ENCODE data around the gene ZNF443. TPM values are rescaled to one million over a fixed set of nuclear protein-coding genes. Genes with fewer than 3 reads are reported as not detected.

Gene ZNF443
- total RNA-seq, 1 experiment from 2014 or later: 9.4 TPM

- no peak for DNase-seq
- no peak overlapping the region for H3K18ac ChIP-seq (ENCODE audit: insufficient read length, low read depth, low read length)
- H3K9me3 ChIP-seq (ENCODE audit: control insufficient read depth, low read depth, low read length): peaks cover 38% of the 10 kb centered on the region
- no peaks in the 10 kb centered on the region for H3K4me1 Mint-ChIP-seq
- H3K56ac ChIP-seq (ENCODE audit: insufficient read length, low read depth, low read length): no peak overlapping the region
- no peak overlapping the region for H3T11ph ChIP-seq (ENCODE audit: low read length)
- no peak overlapping the region for H2BK20ac ChIP-seq (ENCODE audit: low read depth, low read length, poor library complexity, severe bottlenecking)
- H3K23ac ChIP-seq (ENCODE audit: insufficient read length, low read depth, low read length): no peak overlapping the region
- no CpG with 5 or more reads among the region's 5 CpGs for WGBS (ENCODE audit: extremely low coverage, insufficient read length, low lambda C conversion rate)
- H4K91ac ChIP-seq (ENCODE audit: insufficient read length, low read depth, low read length): no peak overlapping the region
- peaks cover 14 to 27% (median 24%) of the 10 kb centered on the region in 3 experiments for H3K36me3 Mint-ChIP-seq (ENCODE audit: insufficient read depth in 1 of 3, low read depth in 3 of 3)
- no peak overlapping the region for H3K4me3 Mint-ChIP-seq
- no peak overlapping the region for H2BK15ac ChIP-seq (ENCODE audit: low read depth, low read length)
- no peaks in the 10 kb centered on the region for H3K23me2 ChIP-seq (ENCODE audit: insufficient read length, low read depth, low read length, poor library complexity, severe bottlenecking)
- H3K9me3 Mint-ChIP-seq: peaks cover 63 to 74% of the 10 kb centered on the region in 2 experiments
- peaks cover 2% of the 10 kb centered on the region; the same call in 1 of the 2 replicates for H3K27me3 Mint-ChIP-seq (ENCODE audit: low read depth)
- no peak overlapping the region for H3K9ac ChIP-seq (ENCODE audit: extremely low read depth, insufficient read length, low read length)
- no peak overlapping the region for H2BK5ac ChIP-seq (ENCODE audit: insufficient read length, low read length)
- H4K8ac ChIP-seq (replicated peaks; ENCODE audit: insufficient read length, low read depth, low read length): no peak overlapping the region
- no peaks in the 10 kb centered on the region for H3K27me3 ChIP-seq (ENCODE audit: insufficient read depth, low read length)
- no peaks in the 10 kb centered on the region for H3K79me2 ChIP-seq (ENCODE audit: insufficient read depth, low read length)
- H4K20me1 ChIP-seq (ENCODE audit: control insufficient read depth, insufficient read depth, insufficient read length): no peaks in the 10 kb centered on the region
- no peak overlapping the region for H2BK12ac ChIP-seq (ENCODE audit: insufficient read length, low read depth, low read length)
- H3K27ac ChIP-seq (ENCODE audit: insufficient read length, low read depth, low read length): no peak overlapping the region
- H4K5ac ChIP-seq (ENCODE audit: insufficient read length, low read depth, low read length): no peak overlapping the region
- H2AK5ac ChIP-seq (ENCODE audit: insufficient read length, low read length): no peak overlapping the region
- H2AFZ ChIP-seq (ENCODE audit: low read length): no peak overlapping the region
- H3K4me1 ChIP-seq (ENCODE audit: insufficient read depth, low read length): no peaks in the 10 kb centered on the region
- no peaks in the 10 kb centered on the region for H3K79me1 ChIP-seq (ENCODE audit: insufficient read depth, low read depth, low read length, poor library complexity, severe bottlenecking)
- no peak for TF ChIP-seq CTCF (conservative IDR thresholded peaks at IDR 0.05)
- H3K4me2 ChIP-seq (ENCODE audit: insufficient read depth, insufficient read length, low read length): no peak overlapping the region
- no peak overlapping the region for H2BK120ac ChIP-seq (ENCODE audit: low read depth, low read length, poor library complexity, severe bottlenecking)
- no peak overlapping the region for H3K14ac ChIP-seq (ENCODE audit: insufficient read depth, low read length)
- H3K27ac Mint-ChIP-seq: no peak overlapping the region
- no peak overlapping the region for H3K4ac ChIP-seq (ENCODE audit: low read depth, low read length)
Measured at GRCh38 chr19:12379732-12380443, 60.9 kb downstream of the ZNF443 start.

Other genes starting within 250 kb of the ZNF443 start
- gene ZNF44, start 146.1 kb downstream of the ZNF443 start, total RNA-seq (2021): 6.6 and 6.9 TPM in 2 replicates
- gene ZNF563, start 107.4 kb downstream of the ZNF443 start, total RNA-seq (2021): 1.9 TPM in 2 replicates
- gene ZNF442, start 75.3 kb downstream of the ZNF443 start, total RNA-seq (2021): 3.7 and 4.0 TPM in 2 replicates
- gene ZNF799, start 39.8 kb downstream of the ZNF443 start, total RNA-seq (2021): 4.1 and 5.2 TPM in 2 replicates
- 2.1 and 3.8 TPM in 2 replicates for gene ZNF709, start 43.8 kb upstream of the ZNF443 start, total RNA-seq (2021)
- gene ZNF564, start 110.5 kb upstream of the ZNF443 start, total RNA-seq (2021): 9.4 and 11.3 TPM in 2 replicates
- gene ZNF490, start 169.8 kb upstream of the ZNF443 start, total RNA-seq (2021): 9.7 and 10.1 TPM in 2 replicates
- gene ZNF791, start 169.9 kb upstream of the ZNF443 start, total RNA-seq (2021): 20.2 and 22.8 TPM in 2 replicates
- gene MAN2B1, start 225.7 kb upstream of the ZNF443 start, total RNA-seq (2021): 89.2 and 93.5 TPM in 2 replicates
- 19.2 and 21.0 TPM in 2 replicates for gene WDR83, start 225.8 kb upstream of the ZNF443 start, total RNA-seq (2021)
- 82.9 and 94.9 TPM in 2 replicates for gene DHPS, start 240.9 kb upstream of the ZNF443 start, total RNA-seq (2021)
- gene GNG14, start 247.0 kb upstream of the ZNF443 start, total RNA-seq (2021): not detected in 2 replicates

Measured in H9 (cell line).